HG03520 (cell line): ENCODE data around the gene FKBP9.
"Not testable (repeated sequence)": the region's sequence is repeated elsewhere in the genome, so short reads cannot be mapped to it uniquely, and the experiment has no call there.

Source experiments
- ATAC-seq: cut with Tn5 transposase; IDR thresholded peaks from one replicate; pipeline ENCODE4 v1.9.1; 2021; ENCODE audit warnings: mild to moderate bottlenecking, moderate library complexity; ENCODE audit not compliant: unreplicated experiment

FKBP9 gene

GRCh38 chr7:33003111-33003510 is 45.9 kb downstream of the FKBP9 start:
- not testable (repeated sequence) for ATAC-seq

- ATAC-seq = not testable (repeated sequence)
Observed at GRCh38 chr7:33004104-33004616, 46.9 kb downstream of the FKBP9 start.

GRCh38 chr7:33005193-33005592 is 48.0 kb downstream of the FKBP9 start:
- ATAC-seq = not testable (repeated sequence)

- ATAC-seq = not testable (repeated sequence)
Observed at GRCh38 chr7:33005690-33006089, 48.5 kb downstream of the FKBP9 start.

GRCh38 chr7:33009734-33010133 is 52.5 kb downstream of the FKBP9 start:
- no peak for ATAC-seq

GRCh38 chr7:33012364-33012763 is 55.1 kb downstream of the FKBP9 start:
- no peak for ATAC-seq

GRCh38 chr7:33024189-33024757 is 67.0 kb downstream of the FKBP9 start:
- ATAC-seq = no peak

- ATAC-seq = no peak
Observed at GRCh38 chr7:33035776-33036175, 78.5 kb downstream of the FKBP9 start.

- no peak for ATAC-seq
Observed at GRCh38 chr7:33038639-33039038, 81.4 kb downstream of the FKBP9 start.

GRCh38 chr7:33039257-33039902 is 82.1 kb downstream of the FKBP9 start:
- ATAC-seq = peak; percentile 35

- ATAC-seq = no peak
Observed at GRCh38 chr7:33039903-33040292, 82.7 kb downstream of the FKBP9 start.

- peak; percentile 88 for ATAC-seq
Observed at GRCh38 chr7:33040803-33041516, 83.7 kb downstream of the FKBP9 start.

- no peak for ATAC-seq
Observed at GRCh38 chr7:33041631-33042428, 84.6 kb downstream of the FKBP9 start.

- ATAC-seq = no peak
Observed at GRCh38 chr7:33043501-33044400, 86.5 kb downstream of the FKBP9 start.

GRCh38 chr7:33044401-33044718 is 87.1 kb downstream of the FKBP9 start:
- no peak for ATAC-seq

- peak; percentile 31 for ATAC-seq
Observed at GRCh38 chr7:33044986-33045385, 87.7 kb downstream of the FKBP9 start.

- ATAC-seq = no peak
Observed at GRCh38 chr7:33048257-33048656, 91.0 kb downstream of the FKBP9 start.

- ATAC-seq = no peak
Observed at GRCh38 chr7:33048704-33049103, 91.5 kb downstream of the FKBP9 start.

GRCh38 chr7:33050535-33051318 is 93.5 kb downstream of the FKBP9 start:
- ATAC-seq = no peak

GRCh38 chr7:33053721-33054120 is 96.5 kb downstream of the FKBP9 start:
- no peak for ATAC-seq
